HuH-7.5 (cell line): ENCODE data around the gene PORCN.
A peak's percentile ranks its signal among the peaks of the same experiment; 100 is the strongest.

Source experiments
- DNase-seq: peaks from one replicate; pipeline ENCODE4 v3.0.0; 2011; ENCODE audit warnings: low spot score

The PORCN gene

GRCh38 chrX:48476919-48477318, 31.9 kb upstream of the PORCN start:
- no peak for DNase-seq

- DNase-seq: no peak
These were observed 30.6 kb upstream of the PORCN start for GRCh38 chrX:48477960-48478755.

- no peak for DNase-seq
These were observed 30.0 kb upstream of the PORCN start for GRCh38 chrX:48478806-48479205.

GRCh38 chrX:48480142-48480541, 28.6 kb upstream of the PORCN start:
- DNase-seq: no peak

- DNase-seq: no peak
These were observed 28.2 kb upstream of the PORCN start for GRCh38 chrX:48480583-48480982.

- DNase-seq: no peak
These were observed 26.3 kb upstream of the PORCN start for GRCh38 chrX:48482526-48482925.

- no peak for DNase-seq
These were observed 21.4 kb upstream of the PORCN start for GRCh38 chrX:48487362-48487798.

- DNase-seq: no peak
These were observed 20.8 kb upstream of the PORCN start for GRCh38 chrX:48488034-48488433.

- DNase-seq: no peak
These were observed 19.5 kb upstream of the PORCN start for GRCh38 chrX:48489296-48489695.

- no peak for DNase-seq
These were observed 18.9 kb upstream of the PORCN start for GRCh38 chrX:48489892-48490291.

- no peak for DNase-seq
These were observed 18.1 kb upstream of the PORCN start for GRCh38 chrX:48490661-48491060.

GRCh38 chrX:48491809-48492208, 17.0 kb upstream of the PORCN start:
- no peak for DNase-seq

- no peak for DNase-seq
These were observed 16.4 kb upstream of the PORCN start for GRCh38 chrX:48492293-48492910.

GRCh38 chrX:48493890-48494364, 14.9 kb upstream of the PORCN start:
- DNase-seq: no peak

GRCh38 chrX:48496660-48497059, 12.1 kb upstream of the PORCN start:
- no peak for DNase-seq

GRCh38 chrX:48497871-48498270, 10.9 kb upstream of the PORCN start:
- DNase-seq: no peak

GRCh38 chrX:48498374-48498809, 10.4 kb upstream of the PORCN start:
- DNase-seq: no peak

GRCh38 chrX:48504261-48504660, 4.5 kb upstream of the PORCN start:
- DNase-seq: no peak

GRCh38 chrX:48505481-48505880, 3.3 kb upstream of the PORCN start:
- DNase-seq: no peak

GRCh38 chrX:48507246-48507645, 1.5 kb upstream of the PORCN start:
- DNase-seq: no peak

- no peak for DNase-seq
These were observed 426 bp downstream of the PORCN start for GRCh38 chrX:48509245-48509590.

- DNase-seq: no peak
These were observed 827 bp downstream of the PORCN start for GRCh38 chrX:48509619-48510018.

GRCh38 chrX:48511560-48511959, 2.8 kb downstream of the PORCN start:
- DNase-seq: peak; percentile 68
